Panc1 (cell line): ENCODE measurements around the gene DGCR2. TPM values are rescaled to one million over a fixed set of nuclear protein-coding genes. Genes with fewer than 3 reads are reported as not detected.

Experiments used
- ATAC-seq: fragments of 200-7000 bp; cut with Tn5 transposase; 2 replicates; pipeline ENCODE4 v1.9.1; 2020; ENCODE audit warnings: mild to moderate bottlenecking, moderate library complexity
- BruUV-seq: library from RNA; stranded (reverse); fragments of 400-500 nt; replicated peaks from 2 replicates; lab custom pipeline; 2021; lab: Mats Ljungman, UMichigan
- CTCF ChIA-PET: fragments of 300-600 bp; sonication (Branson Sonifier 250); formaldehyde crosslinking; loops from one replicate; lab custom pipeline; 2022; ENCODE audit warnings: antibody characterized with exemption; lab: Charles Lee
- POLR2A ChIA-PET: fragments of 300-600 bp; sonication (Branson Sonifier 250); formaldehyde crosslinking; loops from one replicate; lab custom pipeline; 2022; ENCODE audit warnings: antibody characterized with exemption; lab: Charles Lee
- DNase-seq: peaks from one replicate; pipeline ENCODE4 v3.0.0-alpha.2; 2010; ENCODE audit warnings: low read depth, low spot score
- H3K27ac ChIP-seq: 2 replicates; pipeline ENCODE4 v1.5.1; 2011; ENCODE audit warnings: mild to moderate bottlenecking, low read length, inconsistent platforms
- H3K27me3 ChIP-seq: fragments of 200-500 bp; sonication (Bioruptor generic); 2 replicates; pipeline ENCODE4 v1.6.0; 2014; ENCODE audit warnings: low read length, inconsistent platforms; ENCODE audit not compliant: control insufficient read depth, insufficient read depth
- H3K36me3 ChIP-seq: fragments of 200-500 bp; sonication (Bioruptor generic); 2 replicates; pipeline ENCODE4 v1.5.1; 2014; ENCODE audit warnings: inconsistent platforms, mild to moderate bottlenecking, low read length, moderate library complexity; ENCODE audit not compliant: control insufficient read depth, insufficient read depth
- H3K4me1 ChIP-seq: 2 replicates; pipeline ENCODE4 v1.5.1; 2011; ENCODE audit warnings: inconsistent platforms, mild to moderate bottlenecking, low read length, moderate library complexity; ENCODE audit not compliant: control insufficient read depth, insufficient read depth
- H3K4me3 ChIP-seq, 2 experiments: 2 replicates each; pipeline ENCODE4 v1.5.1; 2011 to 2012; ENCODE audit warnings: low read depth in 2 of 2, low read length in 2 of 2, mild to moderate bottlenecking in 2 of 2, inconsistent platforms in 1 of 2, moderate library complexity in 1 of 2
- H3K9me3 ChIP-seq: fragments of 200-500 bp; sonication (Bioruptor generic); 2 replicates; pipeline ENCODE4 v1.5.1; 2014; ENCODE audit warnings: low read depth, mild to moderate bottlenecking, inconsistent platforms, low read length, moderate library complexity; ENCODE audit not compliant: control insufficient read depth, insufficient read depth
- CTCF ChIP-seq: fragments of 450-650 bp; IDR thresholded peaks from 2 replicates; pipeline ENCODE4 v1.5.1; 2017; ENCODE audit warnings: mild to moderate bottlenecking
- POLR2AphosphoS5 ChIP-seq: IDR thresholded peaks from 2 replicates; pipeline ENCODE4 v1.6.1; 2012; ENCODE audit warnings: mild to moderate bottlenecking, low read depth, low read length, moderate library complexity
- SIN3A ChIP-seq: IDR thresholded peaks from 2 replicates; pipeline ENCODE4 v1.6.1; 2012; ENCODE audit warnings: low read depth, mild to moderate bottlenecking, low read length, moderate library complexity, borderline replicate concordance; ENCODE audit not compliant: insufficient read depth
- TCF7L2 ChIP-seq: IDR thresholded peaks from 2 replicates; pipeline ENCODE4 v1.6.1; 2011; ENCODE audit warnings: mild to moderate bottlenecking, low read depth, low read length, inconsistent platforms
- in situ Hi-C: cut with HindIII; loops from 2 replicates; pipeline ENCODE4 v1.10.0; 2016; ENCODE audit warnings: low sequenced_read_pairs, low pct_unique_long_range_greater_than_20kb
- intact Hi-C: fragments of 100-400 bp; cut with micrococcal nuclease; formaldehyde crosslinking; loops from one replicate; pipeline ENCODE4 v1.10.0; 2022; ENCODE audit not compliant: unreplicated experiment
- total RNA-seq: library from RNA; stranded (reverse); gene quantifications from one replicate; pipeline ENCODE4 v1.2.1, GENCODE V29; 2021; ENCODE audit not compliant: unreplicated experiment
- TF ChIP-seq, protein P1 (sequence below), 2 experiments: IDR thresholded peaks; 2 replicates each; pipeline ENCODE4 v1.6.1; 2011 to 2012; ENCODE audit warnings: low read depth in 2 of 2, control low read depth in 1 of 2, low read length in 1 of 2, mild to moderate bottlenecking in 1 of 2, moderate library complexity in 1 of 2; ENCODE audit not compliant: insufficient read depth in 1 of 2

The DGCR2 gene
- total RNA-seq, 1 experiment from 2014 or later: 35.1 TPM

DNA sequence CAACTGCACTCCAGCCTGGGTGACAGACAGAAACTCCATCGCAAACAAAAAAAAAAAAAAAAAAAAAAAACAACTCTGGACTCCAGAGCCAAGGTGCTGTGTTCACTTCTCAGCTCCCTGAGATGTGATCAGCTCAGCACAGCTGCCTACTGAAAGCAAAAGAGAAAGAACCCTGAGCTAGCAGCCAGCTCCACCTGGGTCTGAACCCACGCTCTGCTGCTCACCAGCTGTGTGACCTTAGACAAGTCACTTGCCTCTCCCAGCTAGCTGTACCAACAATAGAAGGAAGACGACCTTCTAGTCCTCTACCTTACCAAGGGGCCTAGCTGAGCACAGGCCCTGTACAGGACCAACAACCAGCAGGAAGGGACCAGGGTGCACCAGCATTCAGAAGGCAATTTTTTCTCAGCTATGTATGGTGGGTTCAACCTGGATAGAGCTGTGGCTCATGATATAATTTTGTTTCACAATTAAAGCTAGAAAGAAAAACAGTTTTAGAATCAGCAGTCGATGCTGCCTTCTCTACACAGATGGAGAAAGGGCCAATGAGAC lies 3.8 kb downstream of the DGCR2 start:
- 0 out of 2 replicates have a peak, but pooled peaks cover 3% of the 10 kb centered on the region for H3K36me3 ChIP-seq
- H3K4me3 ChIP-seq: no peak overlapping the region
- in situ Hi-C loops (no loop called here), intact Hi-C loops (no loop called here)
- no peak for TF ChIP-seq TCF7L2
- TF ChIP-seq SIN3A: no peak
- no peaks in the 10 kb centered on the region for H3K27me3 ChIP-seq
- no peak for DNase-seq
- CTCF ChIA-PET: no interaction called here
- no peak overlapping the region for H3K27ac ChIP-seq
- no peak for ATAC-seq
- no TSS peak for BruUV-seq
- peaks cover 8% of the 10 kb centered on the region for H3K4me1 ChIP-seq
- H3K9me3 ChIP-seq: no peaks in the 10 kb centered on the region
- POLR2A ChIA-PET: interaction anchor here (0.5 to 0.6 kb wide), 2 partner anchors 137 to 355 kb away, joined by 3 read pairs; no protein-coding TSS in a partner anchor

GRCh38 chr22:19117111-19117512 lies 5.1 kb downstream of the DGCR2 start:
- ChIA-PET POLR2A (no interaction called here), CTCF (no interaction called here)
- no TSS peak for BruUV-seq
- in situ Hi-C loops: no loop called here
- H3K4me3 ChIP-seq: no peak overlapping the region
- H3K27ac ChIP-seq: no peak overlapping the region
- H3K9me3 ChIP-seq: no peaks in the 10 kb centered on the region
- ATAC-seq (no peak), DNase-seq (no peak)
- no peaks in the 10 kb centered on the region for H3K27me3 ChIP-seq
- peaks cover 8% of the 10 kb centered on the region for H3K4me1 ChIP-seq
- TF ChIP-seq POLR2AphosphoS5 (no peak), SIN3A (no peak), CTCF (no peak), TCF7L2 (no peak)
- TF ChIP-seq, protein P1, sequence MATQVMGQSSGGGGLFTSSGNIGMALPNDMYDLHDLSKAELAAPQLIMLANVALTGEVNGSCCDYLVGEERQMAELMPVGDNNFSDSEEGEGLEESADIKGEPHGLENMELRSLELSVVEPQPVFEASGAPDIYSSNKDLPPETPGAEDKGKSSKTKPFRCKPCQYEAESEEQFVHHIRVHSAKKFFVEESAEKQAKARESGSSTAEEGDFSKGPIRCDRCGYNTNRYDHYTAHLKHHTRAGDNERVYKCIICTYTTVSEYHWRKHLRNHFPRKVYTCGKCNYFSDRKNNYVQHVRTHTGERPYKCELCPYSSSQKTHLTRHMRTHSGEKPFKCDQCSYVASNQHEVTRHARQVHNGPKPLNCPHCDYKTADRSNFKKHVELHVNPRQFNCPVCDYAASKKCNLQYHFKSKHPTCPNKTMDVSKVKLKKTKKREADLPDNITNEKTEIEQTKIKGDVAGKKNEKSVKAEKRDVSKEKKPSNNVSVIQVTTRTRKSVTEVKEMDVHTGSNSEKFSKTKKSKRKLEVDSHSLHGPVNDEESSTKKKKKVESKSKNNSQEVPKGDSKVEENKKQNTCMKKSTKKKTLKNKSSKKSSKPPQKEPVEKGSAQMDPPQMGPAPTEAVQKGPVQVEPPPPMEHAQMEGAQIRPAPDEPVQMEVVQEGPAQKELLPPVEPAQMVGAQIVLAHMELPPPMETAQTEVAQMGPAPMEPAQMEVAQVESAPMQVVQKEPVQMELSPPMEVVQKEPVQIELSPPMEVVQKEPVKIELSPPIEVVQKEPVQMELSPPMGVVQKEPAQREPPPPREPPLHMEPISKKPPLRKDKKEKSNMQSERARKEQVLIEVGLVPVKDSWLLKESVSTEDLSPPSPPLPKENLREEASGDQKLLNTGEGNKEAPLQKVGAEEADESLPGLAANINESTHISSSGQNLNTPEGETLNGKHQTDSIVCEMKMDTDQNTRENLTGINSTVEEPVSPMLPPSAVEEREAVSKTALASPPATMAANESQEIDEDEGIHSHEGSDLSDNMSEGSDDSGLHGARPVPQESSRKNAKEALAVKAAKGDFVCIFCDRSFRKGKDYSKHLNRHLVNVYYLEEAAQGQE (IDR thresholded peaks at IDR 0.05; ENCODE audit: insufficient read depth in 1 of 2, low read depth in 2 of 2, low read length in 1 of 2): no peak
- H3K36me3 ChIP-seq: 0 out of 2 replicates have a peak, but pooled peaks cover 3% of the 10 kb centered on the region
- intact Hi-C loops: no loop called here

- no peak overlapping the region for H3K4me3 ChIP-seq
- BruUV-seq: no TSS peak
- ChIA-PET CTCF (interaction anchor here (0.7 kb wide), 1 partner anchor 26 kb away, joined by 3 read pairs; no protein-coding TSS in a partner anchor), POLR2A (no interaction called here)
- peaks cover 5% of the 10 kb centered on the region; the same call in 1 of the 2 replicates for H3K4me1 ChIP-seq
- no peaks in the 10 kb centered on the region for H3K27me3 ChIP-seq
- TF ChIP-seq, protein P1 (IDR thresholded peaks at IDR 0.05; ENCODE audit: insufficient read depth in 1 of 2, low read depth in 2 of 2, low read length in 1 of 2): no peak
- TF ChIP-seq POLR2AphosphoS5: no peak
- no peak for TF ChIP-seq SIN3A
- no peak for TF ChIP-seq CTCF
- no peak for TF ChIP-seq TCF7L2
- ATAC-seq: no peak
- no peak overlapping the region for H3K27ac ChIP-seq
- H3K36me3 ChIP-seq: no peaks in the 10 kb centered on the region
- DNase-seq: no peak
- in situ Hi-C loops (no loop called here), intact Hi-C loops (no loop called here)
- no peaks in the 10 kb centered on the region for H3K9me3 ChIP-seq
Measured at GRCh38 chr22:19115628-19116027, 6.6 kb downstream of the DGCR2 start.
